Upper lobe of right lung (tissue), 1 donor: Measurements from ENCODE around the gene DRAM1. TPM values are rescaled to one million over a fixed set of nuclear protein-coding genes. Genes with fewer than 3 reads are reported as not detected.
"Not testable (repeated sequence)": the region's sequence is repeated elsewhere in the genome, so short reads cannot be mapped to it uniquely, and the experiment has no call there.

Experiments
- ATAC-seq: fragments of 200-7000 bp; cut with Tn5 transposase; one replicate; pipeline ENCODE4 v1.9.1; 2020; ENCODE audit warnings: mild to moderate bottlenecking, moderate library complexity
- DNase-seq: peaks from one replicate; pipeline ENCODE4 v3.0.0-alpha.2; 2020
- H3K27ac ChIP-seq: fragments of 200-600 bp; one replicate; pipeline ENCODE4 v1.8.0; 2022
- H3K27me3 ChIP-seq: fragments of 200-600 bp; one replicate; pipeline ENCODE4 v1.8.0; 2022; ENCODE audit warnings: mild to moderate bottlenecking
- H3K36me3 ChIP-seq: fragments of 200-600 bp; one replicate; pipeline ENCODE4 v1.8.0; 2022
- H3K4me1 ChIP-seq: fragments of 200-600 bp; one replicate; pipeline ENCODE4 v1.8.0; 2022
- H3K4me3 ChIP-seq: fragments of 200-600 bp; one replicate; pipeline ENCODE4 v1.8.0; 2022; ENCODE audit warnings: mild to moderate bottlenecking
- H3K9me3 ChIP-seq: fragments of 200-600 bp; one replicate; pipeline ENCODE4 v1.8.0; 2022
- intact Hi-C: fragments of 100-400 bp; cut with DNase I; formaldehyde crosslinking; loops from one replicate; pipeline ENCODE4 v1.11.0; 2022
- total RNA-seq: library from RNA; stranded (reverse); fragmentation: NEBNext Ultra II Directional; extraction: Animal tissue kit (Norgen Biotek cat#: 25700); gene quantifications from one replicate; pipeline ENCODE4 v1.2.1, GENCODE V29; 2021
- TF ChIP-seq, protein P1 (sequence below): fragments of 200-600 bp; IDR thresholded peaks from one replicate; pipeline ENCODE4 v1.8.0; 2022; ENCODE audit warnings: antibody characterized with exemption
- donor health status: DM: no; HTN: yes; CAD: no; lungs with severe emphysema.

The DRAM1 gene
- total RNA-seq, 1 donor from 2014 or later = 162 TPM

DNA sequence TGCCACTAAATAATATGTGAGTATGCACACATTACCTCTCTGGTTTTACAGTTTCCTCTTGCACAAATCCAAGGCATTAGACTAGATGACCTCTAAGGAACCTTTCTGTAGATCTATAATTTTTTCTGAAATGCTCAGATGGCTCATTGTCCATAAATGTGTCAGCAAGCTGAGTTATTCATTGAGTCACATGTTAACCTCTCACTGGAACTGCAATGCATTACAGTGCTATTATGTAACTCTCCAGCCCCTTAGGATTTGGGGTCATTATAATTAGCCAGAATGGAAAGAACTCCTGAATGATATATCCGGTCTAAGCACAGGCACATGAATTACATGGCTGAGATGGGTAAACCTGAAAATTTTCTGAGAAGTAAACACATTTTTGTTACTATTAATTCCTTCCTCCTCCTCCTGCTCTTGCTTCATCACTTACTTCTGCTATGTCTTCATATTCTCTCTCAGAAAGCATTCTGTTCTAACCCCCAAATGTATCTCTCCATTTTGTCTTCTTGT is 20.3 kb upstream of the DRAM1 start:
- intact Hi-C loops = no loop called here
- Histone ChIP-seq H3K36me3 (no peaks in the 10 kb centered on the region), H3K4me1 (peaks cover 30% of the 10 kb centered on the region), H3K4me3 (no peak overlapping the region), H3K27ac (peak overlapping the region; percentile 32), H3K27me3 (no peaks in the 10 kb centered on the region), H3K9me3 (no peaks in the 10 kb centered on the region)
- TF ChIP-seq, protein P1, sequence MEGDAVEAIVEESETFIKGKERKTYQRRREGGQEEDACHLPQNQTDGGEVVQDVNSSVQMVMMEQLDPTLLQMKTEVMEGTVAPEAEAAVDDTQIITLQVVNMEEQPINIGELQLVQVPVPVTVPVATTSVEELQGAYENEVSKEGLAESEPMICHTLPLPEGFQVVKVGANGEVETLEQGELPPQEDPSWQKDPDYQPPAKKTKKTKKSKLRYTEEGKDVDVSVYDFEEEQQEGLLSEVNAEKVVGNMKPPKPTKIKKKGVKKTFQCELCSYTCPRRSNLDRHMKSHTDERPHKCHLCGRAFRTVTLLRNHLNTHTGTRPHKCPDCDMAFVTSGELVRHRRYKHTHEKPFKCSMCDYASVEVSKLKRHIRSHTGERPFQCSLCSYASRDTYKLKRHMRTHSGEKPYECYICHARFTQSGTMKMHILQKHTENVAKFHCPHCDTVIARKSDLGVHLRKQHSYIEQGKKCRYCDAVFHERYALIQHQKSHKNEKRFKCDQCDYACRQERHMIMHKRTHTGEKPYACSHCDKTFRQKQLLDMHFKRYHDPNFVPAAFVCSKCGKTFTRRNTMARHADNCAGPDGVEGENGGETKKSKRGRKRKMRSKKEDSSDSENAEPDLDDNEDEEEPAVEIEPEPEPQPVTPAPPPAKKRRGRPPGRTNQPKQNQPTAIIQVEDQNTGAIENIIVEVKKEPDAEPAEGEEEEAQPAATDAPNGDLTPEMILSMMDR = no peak
- peak; percentile 30 for ATAC-seq
- no peak for DNase-seq

DNA sequence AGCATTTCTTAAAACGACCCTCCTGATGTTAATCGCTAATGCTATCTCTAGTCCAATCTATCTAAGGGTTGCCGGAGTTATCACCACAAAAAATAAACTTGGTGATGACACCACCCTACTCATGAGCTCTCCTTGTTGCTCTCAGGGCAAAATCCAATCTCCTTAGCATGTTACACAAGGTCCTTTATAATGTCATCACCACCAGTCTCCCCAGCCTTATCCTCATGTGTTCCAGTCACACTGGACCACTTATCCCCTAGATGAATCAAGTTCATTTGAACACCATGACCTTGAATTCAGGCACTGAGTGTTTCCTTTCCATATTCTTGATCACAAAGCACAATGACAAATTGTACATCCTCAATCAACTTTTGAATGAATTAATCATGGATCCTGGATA is 19.0 kb upstream of the DRAM1 start:
- TF ChIP-seq, protein P1 = no peak
- intact Hi-C loops = no loop called here
- Histone ChIP-seq H3K36me3 (no peaks in the 10 kb centered on the region), H3K27me3 (no peaks in the 10 kb centered on the region), H3K9me3 (no peaks in the 10 kb centered on the region), H3K27ac (no peak overlapping the region), H3K4me3 (no peak overlapping the region), H3K4me1 (peaks cover 30% of the 10 kb centered on the region)
- ATAC-seq (no peak), DNase-seq (no peak)

DNA sequence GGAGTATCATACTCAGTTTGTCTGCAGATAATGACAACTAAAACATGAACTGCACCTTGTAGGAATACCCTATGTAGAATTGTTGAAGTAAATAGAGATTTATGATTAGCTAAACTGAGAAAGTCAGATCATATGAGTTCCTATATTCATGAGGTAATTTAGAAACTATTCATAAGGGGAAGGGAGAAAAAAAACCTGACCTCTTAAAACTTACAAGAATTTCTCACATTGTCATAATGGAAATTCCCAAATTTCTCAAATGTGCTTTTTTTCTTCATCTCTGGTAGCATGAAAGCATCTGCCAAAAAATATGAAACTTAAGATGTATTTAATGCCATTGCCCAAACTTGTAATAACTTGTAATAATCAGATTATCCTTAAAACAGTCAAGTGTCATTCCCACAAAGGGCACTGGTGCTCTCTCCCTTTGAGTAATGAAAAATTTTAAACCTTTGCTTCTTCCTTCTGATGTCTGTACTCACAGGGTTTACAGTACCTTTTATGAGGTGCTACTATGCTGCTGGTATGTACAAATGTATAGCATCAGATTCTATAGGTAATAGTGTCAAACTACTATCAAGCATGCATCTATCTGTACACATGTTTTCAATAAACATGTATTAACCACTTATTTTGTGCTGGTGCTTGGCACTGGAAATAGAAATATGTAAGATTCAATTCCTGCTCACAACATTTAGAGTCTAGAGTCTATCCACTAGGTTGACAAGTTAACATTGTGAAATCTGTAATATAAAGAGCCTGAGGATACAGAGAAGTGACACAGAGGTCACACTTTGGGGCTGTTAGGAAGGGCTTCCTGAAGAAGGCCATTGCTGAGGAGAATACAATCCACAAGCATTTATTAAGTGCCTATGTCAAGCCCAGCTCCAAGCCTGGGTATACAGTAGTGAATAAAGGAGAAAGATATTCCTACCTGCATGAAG is 17.4 kb upstream of the DRAM1 start:
- Histone ChIP-seq H3K27me3 (no peaks in the 10 kb centered on the region), H3K4me1 (peaks cover 27% of the 10 kb centered on the region), H3K27ac (no peak overlapping the region), H3K36me3 (no peaks in the 10 kb centered on the region), H3K4me3 (no peak overlapping the region), H3K9me3 (no peaks in the 10 kb centered on the region)
- intact Hi-C loops = no loop called here
- TF ChIP-seq, protein P1 = no peak
- DNase-seq (no peak), ATAC-seq (peak; percentile 66)

DNA sequence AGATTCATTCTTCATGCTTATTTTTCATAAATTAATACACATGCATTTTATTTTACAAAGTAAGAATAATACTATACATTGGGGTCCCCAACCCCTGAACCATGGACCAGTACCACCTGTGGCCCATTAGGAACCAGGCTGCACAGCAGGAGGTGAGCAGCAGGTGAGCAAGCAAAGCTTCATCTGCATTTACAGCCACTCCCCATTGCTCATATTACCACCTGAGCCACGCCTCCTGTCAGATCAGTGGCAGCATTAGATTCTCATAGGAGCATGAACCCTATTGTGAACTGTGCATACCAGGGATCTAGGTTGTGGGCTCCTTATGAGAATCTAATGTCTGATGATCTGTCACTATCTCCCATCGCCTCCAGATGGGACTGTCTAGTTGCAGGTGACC is 15.7 kb upstream of the DRAM1 start:
- H3K27me3 ChIP-seq, intact Hi-C loops, H3K4me3 ChIP-seq, H3K27ac ChIP-seq, H3K9me3 ChIP-seq, DNase-seq, ATAC-seq, H3K36me3 ChIP-seq: not testable (repeated sequence)
- peaks cover 21% of the 10 kb centered on the region for H3K4me1 ChIP-seq

DNA sequence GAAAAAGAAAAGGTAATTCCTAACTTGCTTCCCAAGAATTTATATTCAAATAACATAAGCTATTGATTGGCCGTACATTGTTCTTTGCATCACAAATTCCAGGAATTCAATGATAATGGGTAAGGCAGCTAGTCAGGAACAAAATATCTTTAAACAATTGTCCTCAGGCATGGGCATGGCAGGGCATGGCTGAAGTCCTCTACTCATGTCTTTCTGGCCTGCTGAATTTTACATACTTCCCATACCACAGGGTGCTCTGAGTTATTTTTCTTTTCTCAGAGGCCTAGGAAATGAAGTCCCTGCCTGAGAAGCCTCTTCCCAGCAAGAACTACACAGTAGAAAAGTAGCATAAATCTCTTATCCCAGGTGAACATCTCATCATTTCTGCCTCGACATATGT is 15.1 kb upstream of the DRAM1 start:
- no peak overlapping the region for H3K4me3 ChIP-seq
- intact Hi-C loops = no loop called here
- no peaks in the 10 kb centered on the region for H3K9me3 ChIP-seq
- DNase-seq = no peak
- TF ChIP-seq, protein P1 = no peak
- ATAC-seq = peak; percentile 29
- no peaks in the 10 kb centered on the region for H3K36me3 ChIP-seq
- H3K27me3 ChIP-seq = no peaks in the 10 kb centered on the region
- H3K27ac ChIP-seq = no peak overlapping the region
- peaks cover 15% of the 10 kb centered on the region for H3K4me1 ChIP-seq

DNA sequence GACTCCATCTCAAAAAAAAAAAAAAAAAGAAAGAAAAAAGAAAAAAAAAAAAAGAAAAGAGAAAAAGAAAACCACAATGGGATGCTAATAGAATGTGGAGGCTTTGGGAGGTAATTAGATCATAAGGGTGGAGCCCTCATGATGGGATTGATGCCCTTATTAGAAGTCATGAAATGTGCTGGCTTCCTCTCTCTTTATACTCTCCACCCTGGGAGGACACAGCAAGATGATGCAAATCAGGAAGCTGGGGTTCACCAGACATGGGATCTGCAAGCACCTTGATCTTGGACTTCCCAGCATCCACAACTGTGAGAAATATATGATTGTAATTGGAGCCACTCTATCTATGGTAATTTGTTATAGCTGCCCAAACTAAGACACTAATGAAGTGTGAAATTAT is 13.4 kb upstream of the DRAM1 start:
- Histone ChIP-seq H3K4me1 (peaks cover 11% of the 10 kb centered on the region), H3K9me3 (no peaks in the 10 kb centered on the region), H3K27me3 (no peaks in the 10 kb centered on the region), H3K36me3 (no peaks in the 10 kb centered on the region), H3K27ac (no peak overlapping the region), H3K4me3 (no peak overlapping the region)
- no peak for ATAC-seq
- TF ChIP-seq, protein P1 = no peak
- no peak for DNase-seq
- intact Hi-C loops = no loop called here
